Smooth muscle cell (in vitro differentiated cells): ENCODE measurements around the gene MAPKAP1. TPM values are rescaled to one million over a fixed set of nuclear protein-coding genes. Genes with fewer than 3 reads are reported as not detected.

Experiments used
- DNase-seq: peaks from one replicate; lab custom pipeline; 2025; ENCODE audit not compliant: unreplicated experiment; lab: John Stamatoyannopoulos, UW
- H2AFZ ChIP-seq: fragments of 200-600 bp; sonication (generic); 2 replicates; pipeline ENCODE4 v1.6.0; 2016; ENCODE audit warnings: antibody characterized with exemption, low read depth, mild to moderate bottlenecking
- H3F3A ChIP-seq: fragments of 200-600 bp; sonication (generic); 2 replicates; pipeline ENCODE4 v1.6.0; 2017; ENCODE audit warnings: antibody characterized with exemption, low read depth
- H3K27ac ChIP-seq: fragments of 200-600 bp; sonication (generic); 2 replicates; pipeline ENCODE4 v1.5.1; 2016; ENCODE audit warnings: low read depth, mild to moderate bottlenecking
- H3K27me3 ChIP-seq: fragments of 200-600 bp; sonication (generic); 2 replicates; pipeline ENCODE4 v1.6.1; 2016; ENCODE audit warnings: low read depth, mild to moderate bottlenecking
- H3K36me3 ChIP-seq: fragments of 200-600 bp; sonication (generic); 2 replicates; pipeline ENCODE4 v1.5.1; 2016; ENCODE audit warnings: low read depth
- H3K4me1 ChIP-seq: fragments of 200-600 bp; sonication (generic); 2 replicates; pipeline ENCODE4 v1.5.1; 2016; ENCODE audit warnings: low read depth
- H3K4me2 ChIP-seq: fragments of 200-600 bp; sonication (generic); 2 replicates; pipeline ENCODE4 v1.6.0; 2016; ENCODE audit warnings: mild to moderate bottlenecking
- H3K4me3 ChIP-seq: fragments of 200-600 bp; sonication (generic); 2 replicates; pipeline ENCODE4 v1.5.1; 2016; ENCODE audit warnings: mild to moderate bottlenecking
- H3K79me2 ChIP-seq: fragments of 200-600 bp; sonication (generic); 2 replicates; pipeline ENCODE4 v1.6.0; 2016; ENCODE audit warnings: low read depth, mild to moderate bottlenecking
- H3K9ac ChIP-seq: fragments of 200-600 bp; sonication (generic); 2 replicates; pipeline ENCODE4 v1.6.0; 2016; ENCODE audit warnings: low read depth
- H3K9me3 ChIP-seq: fragments of 200-600 bp; sonication (generic); replicated peaks from 2 replicates; pipeline ENCODE4 v1.5.1; 2016; ENCODE audit warnings: low read depth
- H4K20me1 ChIP-seq: fragments of 200-600 bp; sonication (generic); 2 replicates; pipeline ENCODE4 v1.6.0; 2016; ENCODE audit warnings: low read depth
- WGBS: methylation state at CpG from one replicate; pipeline ENCODE4 v1.1.7; 2016; ENCODE audit warnings: low lambda C conversion rate; 5-methylcytosine and 5-hydroxymethylcytosine counted together
- polyA plus RNA-seq: library from polyadenylated mRNA; unstranded; fragments of >200 nt; fragmentation: Nextera tagmentation; extraction: Ambion mirVana; gene quantifications from 2 replicates; pipeline ENCODE4 v1.2.1, GENCODE V29; 2016
- total RNA-seq: library from RNA; depleted of rRNA; stranded (reverse); fragments of >200 nt; gene quantifications from 2 replicates; pipeline ENCODE4 v1.2.3, GENCODE V29; 2014
- TF ChIP-seq, protein P1 (sequence below): fragments of 200-600 bp; sonication (generic); IDR thresholded peaks from 2 replicates; pipeline ENCODE4 v1.5.1; 2017; ENCODE audit warnings: borderline replicate concordance, mild to moderate bottlenecking, antibody characterized with exemption; ENCODE audit not compliant: insufficient read depth, poor library complexity, severe bottlenecking

MAPKAP1 gene
- total and polyA plus RNA-seq, 2 experiments from 2014 or later, result 50.1 to 74.5 TPM

GRCh38 chr9:125591245-125591644 lies 115.8 kb downstream of the MAPKAP1 start:
- Histone ChIP-seq H2AFZ (no peak overlapping the region), H3K4me1 (peaks cover 5% of the 10 kb centered on the region), H3K36me3 (no peaks in the 10 kb centered on the region), H3K4me2 (no peak overlapping the region), H4K20me1 (peaks cover 76% of the 10 kb centered on the region), H3K27me3 (no peaks in the 10 kb centered on the region), H3F3A (no peaks in the 10 kb centered on the region), H3K9me3 (no peaks in the 10 kb centered on the region), H3K9ac (no peak overlapping the region), H3K79me2 (peaks cover 56% of the 10 kb centered on the region), H3K4me3 (no peak overlapping the region), H3K27ac (no peak overlapping the region)
- 94% methylated on average over 3 of the region's 3 CpGs for WGBS
- TF ChIP-seq, protein P1, sequence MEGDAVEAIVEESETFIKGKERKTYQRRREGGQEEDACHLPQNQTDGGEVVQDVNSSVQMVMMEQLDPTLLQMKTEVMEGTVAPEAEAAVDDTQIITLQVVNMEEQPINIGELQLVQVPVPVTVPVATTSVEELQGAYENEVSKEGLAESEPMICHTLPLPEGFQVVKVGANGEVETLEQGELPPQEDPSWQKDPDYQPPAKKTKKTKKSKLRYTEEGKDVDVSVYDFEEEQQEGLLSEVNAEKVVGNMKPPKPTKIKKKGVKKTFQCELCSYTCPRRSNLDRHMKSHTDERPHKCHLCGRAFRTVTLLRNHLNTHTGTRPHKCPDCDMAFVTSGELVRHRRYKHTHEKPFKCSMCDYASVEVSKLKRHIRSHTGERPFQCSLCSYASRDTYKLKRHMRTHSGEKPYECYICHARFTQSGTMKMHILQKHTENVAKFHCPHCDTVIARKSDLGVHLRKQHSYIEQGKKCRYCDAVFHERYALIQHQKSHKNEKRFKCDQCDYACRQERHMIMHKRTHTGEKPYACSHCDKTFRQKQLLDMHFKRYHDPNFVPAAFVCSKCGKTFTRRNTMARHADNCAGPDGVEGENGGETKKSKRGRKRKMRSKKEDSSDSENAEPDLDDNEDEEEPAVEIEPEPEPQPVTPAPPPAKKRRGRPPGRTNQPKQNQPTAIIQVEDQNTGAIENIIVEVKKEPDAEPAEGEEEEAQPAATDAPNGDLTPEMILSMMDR, result no peak
- DNase-seq, result no peak

GRCh38 chr9:125589287-125589686 lies 117.7 kb downstream of the MAPKAP1 start:
- Histone ChIP-seq H3K27me3 (no peaks in the 10 kb centered on the region), H3K36me3 (no peaks in the 10 kb centered on the region), H3K79me2 (peaks cover 46% of the 10 kb centered on the region), H3K9ac (no peak overlapping the region), H2AFZ (no peak overlapping the region), H3K27ac (no peak overlapping the region), H3K4me1 (peaks cover 5% of the 10 kb centered on the region), H4K20me1 (peaks cover 82% of the 10 kb centered on the region), H3K4me3 (no peak overlapping the region), H3K4me2 (no peak overlapping the region), H3K9me3 (no peaks in the 10 kb centered on the region), H3F3A (no peaks in the 10 kb centered on the region)
- WGBS, result 90% methylated on average over 4 of the region's 4 CpGs
- no peak for DNase-seq
- TF ChIP-seq, protein P1, result no peak

GRCh38 chr9:125587819-125588460 lies 119.1 kb downstream of the MAPKAP1 start:
- Histone ChIP-seq H3K27me3 (no peaks in the 10 kb centered on the region), H3K4me3 (no peak overlapping the region), H3K79me2 (peaks cover 46% of the 10 kb centered on the region), H3K4me2 (no peak overlapping the region), H2AFZ (no peak overlapping the region), H4K20me1 (peaks cover 69% of the 10 kb centered on the region), H3K9me3 (no peaks in the 10 kb centered on the region), H3K27ac (no peak overlapping the region), H3K4me1 (no peaks in the 10 kb centered on the region), H3K36me3 (no peaks in the 10 kb centered on the region), H3K9ac (no peak overlapping the region), H3F3A (no peaks in the 10 kb centered on the region)
- TF ChIP-seq, protein P1, result no peak
- DNase-seq, result no peak
- WGBS, result 94% methylated on average over 5 of the region's 5 CpGs

GRCh38 chr9:125586172-125586511 lies 120.9 kb downstream of the MAPKAP1 start:
- H3K36me3 ChIP-seq, result no peaks in the 10 kb centered on the region
- no peak overlapping the region for H3K9ac ChIP-seq
- no peak overlapping the region for H2AFZ ChIP-seq
- 83% methylated on average over 3 of the region's 3 CpGs for WGBS
- H4K20me1 ChIP-seq, result peaks cover 57% of the 10 kb centered on the region
- H3K4me2 ChIP-seq, result no peak overlapping the region
- H3K4me1 ChIP-seq, result no peaks in the 10 kb centered on the region
- H3K27me3 ChIP-seq, result no peaks in the 10 kb centered on the region
- H3K27ac ChIP-seq, result no peak overlapping the region
- no peaks in the 10 kb centered on the region for H3F3A ChIP-seq
- TF ChIP-seq, protein P1, result no peak
- H3K9me3 ChIP-seq, result no peaks in the 10 kb centered on the region
- H3K4me3 ChIP-seq, result no peak overlapping the region
- H3K79me2 ChIP-seq, result peaks cover 40% of the 10 kb centered on the region
- DNase-seq, result no peak
